H9 (cell line): ENCODE data around the gene ADAMTS13. TPM values are rescaled to one million over a fixed set of nuclear protein-coding genes. Genes with fewer than 3 reads are reported as not detected.

Experiments used
- DNase-seq: peaks from one replicate; pipeline ENCODE4 v3.0.0-alpha.2; 2017
- H2AFZ ChIP-seq: one replicate; pipeline ENCODE4 v1.6.1; 2013; ENCODE audit warnings: mild to moderate bottlenecking, low read length, control low read depth, moderate library complexity
- H2AK5ac ChIP-seq: 2 replicates; pipeline ENCODE4 v1.6.1; 2013; ENCODE audit warnings: low read length, control low read depth, mixed read lengths; ENCODE audit not compliant: insufficient read length
- H2BK120ac ChIP-seq: one replicate; pipeline ENCODE4 v1.6.1; 2013; ENCODE audit warnings: low read depth, mild to moderate bottlenecking, low read length, control low read depth, inconsistent platforms; ENCODE audit not compliant: poor library complexity, severe bottlenecking
- H2BK12ac ChIP-seq: 2 replicates; pipeline ENCODE4 v1.6.1; 2013; ENCODE audit warnings: low read length, control low read depth, mixed read lengths, low read depth; ENCODE audit not compliant: insufficient read length
- H2BK15ac ChIP-seq: 2 replicates; pipeline ENCODE4 v1.6.1; 2013; ENCODE audit warnings: low read depth, low read length, control low read depth
- H2BK20ac ChIP-seq: one replicate; pipeline ENCODE4 v1.6.1; 2013; ENCODE audit warnings: low read depth, mild to moderate bottlenecking, low read length, control low read depth, inconsistent platforms; ENCODE audit not compliant: poor library complexity, severe bottlenecking
- H2BK5ac ChIP-seq: 2 replicates; pipeline ENCODE4 v1.6.1; 2013; ENCODE audit warnings: low read length, control low read depth, mixed read lengths; ENCODE audit not compliant: insufficient read length
- H3K14ac ChIP-seq: 2 replicates; pipeline ENCODE4 v1.6.1; 2013; ENCODE audit warnings: low read length, control low read depth; ENCODE audit not compliant: insufficient read depth
- H3K18ac ChIP-seq: 2 replicates; pipeline ENCODE4 v1.6.1; 2013; ENCODE audit warnings: low read depth, mild to moderate bottlenecking, mixed read lengths, low read length, control low read depth; ENCODE audit not compliant: insufficient read length
- H3K23ac ChIP-seq: 2 replicates; pipeline ENCODE4 v1.6.1; 2013; ENCODE audit warnings: low read length, control low read depth, mixed read lengths, low read depth; ENCODE audit not compliant: insufficient read length
- H3K23me2 ChIP-seq: 2 replicates; pipeline ENCODE4 v1.6.1; 2013; ENCODE audit warnings: low read depth, mild to moderate bottlenecking, mixed read lengths, low read length, control low read depth; ENCODE audit not compliant: insufficient read length, poor library complexity, severe bottlenecking
- H3K27ac ChIP-seq: 2 replicates; pipeline ENCODE4 v1.5.1; 2013; ENCODE audit warnings: low read length, control low read depth, mixed read lengths, low read depth; ENCODE audit not compliant: insufficient read length
- H3K27me3 ChIP-seq: 2 replicates; pipeline ENCODE4 v1.6.1; 2013; ENCODE audit warnings: low read length, control low read depth, inconsistent platforms; ENCODE audit not compliant: insufficient read depth
- H3K4ac ChIP-seq: 2 replicates; pipeline ENCODE4 v1.6.1; 2013; ENCODE audit warnings: low read depth, mild to moderate bottlenecking, control low read depth, inconsistent platforms, low read length, moderate library complexity
- H3K4me1 ChIP-seq: 2 replicates; pipeline ENCODE4 v1.6.1; 2013; ENCODE audit warnings: low read length, control low read depth, inconsistent platforms; ENCODE audit not compliant: insufficient read depth
- H3K4me2 ChIP-seq: 2 replicates; pipeline ENCODE4 v1.6.1; 2013; ENCODE audit warnings: low read length, control low read depth, mixed read lengths; ENCODE audit not compliant: insufficient read length, insufficient read depth
- H3K56ac ChIP-seq: 2 replicates; pipeline ENCODE4 v1.6.1; 2013; ENCODE audit warnings: low read depth, mild to moderate bottlenecking, mixed read lengths, low read length, control low read depth; ENCODE audit not compliant: insufficient read length
- H3K79me1 ChIP-seq: 2 replicates; pipeline ENCODE4 v1.6.1; 2013; ENCODE audit warnings: low read depth, mild to moderate bottlenecking, moderate library complexity, low read length, control low read depth, inconsistent platforms; ENCODE audit not compliant: insufficient read depth, poor library complexity, severe bottlenecking
- H3K79me2 ChIP-seq: 2 replicates; pipeline ENCODE4 v1.6.1; 2013; ENCODE audit warnings: low read length, control low read depth, inconsistent platforms; ENCODE audit not compliant: insufficient read depth
- H3K9ac ChIP-seq: 2 replicates; pipeline ENCODE4 v1.6.1; 2013; ENCODE audit warnings: low read length, control low read depth, mixed read lengths; ENCODE audit not compliant: insufficient read length; ENCODE audit errors: extremely low read depth
- H3K9me3 ChIP-seq: one replicate; pipeline ENCODE4 v1.6.1; 2013; ENCODE audit warnings: low read depth, low read length, inconsistent platforms; ENCODE audit not compliant: control insufficient read depth
- H3T11ph ChIP-seq: one replicate; pipeline ENCODE4 v1.6.1; 2013; ENCODE audit warnings: mild to moderate bottlenecking, low read length, control low read depth, inconsistent platforms
- H4K20me1 ChIP-seq: one replicate; pipeline ENCODE4 v1.6.1; 2013; ENCODE audit not compliant: control insufficient read depth, insufficient read length, insufficient read depth
- H4K5ac ChIP-seq: 2 replicates; pipeline ENCODE4 v1.6.1; 2013; ENCODE audit warnings: low read depth, mild to moderate bottlenecking, mixed read lengths, low read length, control low read depth; ENCODE audit not compliant: insufficient read length
- H4K8ac ChIP-seq: replicated peaks from 2 replicates; pipeline ENCODE4 v1.6.1; 2013; ENCODE audit warnings: low read length, control low read depth, mixed read lengths, low read depth; ENCODE audit not compliant: insufficient read length
- H4K91ac ChIP-seq: 2 replicates; pipeline ENCODE4 v1.6.1; 2013; ENCODE audit warnings: low read depth, mild to moderate bottlenecking, moderate library complexity, mixed read lengths, low read length, control low read depth; ENCODE audit not compliant: insufficient read length
- H3K27ac Mint-ChIP-seq, 3 experiments: 2 replicates in 2 of 3; 3 replicates in 1 of 3; pipeline ENCODE4 v1.8.0; 2020 to 2021; ENCODE audit warnings: mixed read lengths in 3 of 3, mild to moderate bottlenecking in 1 of 3, moderate library complexity in 1 of 3
- H3K27me3 Mint-ChIP-seq: 2 replicates; pipeline ENCODE4 v1.8.0; 2021; ENCODE audit warnings: low read depth, mild to moderate bottlenecking, moderate library complexity, mixed read lengths
- H3K36me3 Mint-ChIP-seq, 3 experiments: 2 replicates in 2 of 3; 3 replicates in 1 of 3; pipeline ENCODE4 v1.8.0; 2020 to 2021; ENCODE audit warnings: low read depth in 3 of 3, mixed read lengths in 3 of 3; ENCODE audit not compliant: insufficient read depth in 1 of 3
- H3K4me1 Mint-ChIP-seq, 2 experiments: 2 replicates each; pipeline ENCODE4 v1.8.0; 2020; ENCODE audit warnings: mixed read lengths in 2 of 2
- H3K4me3 Mint-ChIP-seq, 2 experiments: 2 replicates in 1 of 2; 3 replicates in 1 of 2; pipeline ENCODE4 v1.8.0; 2020 to 2021; ENCODE audit warnings: mild to moderate bottlenecking in 2 of 2, mixed read lengths in 2 of 2, moderate library complexity in 1 of 2
- H3K9me3 Mint-ChIP-seq, 2 experiments: 2 replicates in 1 of 2; 3 replicates in 1 of 2; pipeline ENCODE4 v1.8.0; 2020; ENCODE audit warnings: mild to moderate bottlenecking in 2 of 2, mixed read lengths in 2 of 2, moderate library complexity in 1 of 2
- WGBS: extraction: QIAGEN DNeasy Blood & Tissue Kit; methylation state at CpG from one replicate; pipeline ENCODE4 v1.1.7; 2013; ENCODE audit warnings: missing lambda C conversion rate, low lambda C conversion rate, mixed read lengths; ENCODE audit not compliant: insufficient read length; ENCODE audit errors: extremely low coverage; 5-methylcytosine and 5-hydroxymethylcytosine counted together
- total RNA-seq: library from RNA; stranded (reverse); gene quantifications from 2 replicates; pipeline ENCODE4 v1.2.1, GENCODE V29; 2021
- TF ChIP-seq, protein P1 (sequence below): fragments of 200-600 bp; sonication (generic); conservative IDR thresholded peaks from 3 replicates; pipeline ENCODE4 v1.8.0; 2021; ENCODE audit warnings: antibody characterized with exemption, mild to moderate bottlenecking

Gene ADAMTS13
- total RNA-seq, 1 experiment from 2014 or later = 8.8 TPM

DNA sequence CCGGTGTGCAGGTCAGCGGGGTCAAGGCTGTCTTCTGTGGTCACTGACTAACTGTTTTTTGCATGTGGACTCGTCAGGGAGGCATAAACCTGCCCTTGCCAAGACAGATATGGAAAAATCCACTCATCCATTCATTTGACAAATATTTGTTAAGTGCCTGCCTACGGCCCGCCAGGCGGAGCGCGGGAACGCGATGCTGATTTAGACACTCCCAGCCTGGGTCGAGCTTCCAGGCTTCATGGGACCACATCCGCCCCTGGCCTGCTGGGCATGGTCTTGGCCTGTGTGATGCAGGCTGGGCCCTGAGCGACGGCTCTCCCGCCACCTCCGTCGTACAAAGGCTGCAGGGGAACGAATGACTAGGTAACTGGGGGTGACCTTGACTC is 84.5 kb downstream of the ADAMTS13 start:
- Histone ChIP-seq H3K9ac (no peak overlapping the region), H3K23me2 (no peaks in the 10 kb centered on the region), H2BK5ac (no peak overlapping the region), H4K91ac (no peak overlapping the region), H4K20me1 (peaks cover 3% of the 10 kb centered on the region), H3T11ph (no peak overlapping the region), H3K4ac (no peak overlapping the region), H3K56ac (no peak overlapping the region), H3K4me1 (peaks cover 2% of the 10 kb centered on the region; the same call in 1 of the 2 replicates), H3K79me1 (no peaks in the 10 kb centered on the region), H2BK120ac (no peak overlapping the region), H2AFZ (no peak overlapping the region), H4K5ac (no peak overlapping the region), H3K27ac (no peak overlapping the region), H3K4me2 (no peak overlapping the region), H2BK15ac (no peak overlapping the region), H3K18ac (no peak overlapping the region), H3K27me3 (no peaks in the 10 kb centered on the region), H2BK20ac (no peak overlapping the region), H3K79me2 (no peaks in the 10 kb centered on the region), H2AK5ac (no peak overlapping the region), H3K9me3 (no peaks in the 10 kb centered on the region), H3K14ac (no peak overlapping the region), H3K23ac (no peak overlapping the region), H4K8ac (no peak overlapping the region), H2BK12ac (no peak overlapping the region)
- Mint-ChIP-seq H3K36me3 (peaks cover 0 to 9% (median 2%) of the 10 kb centered on the region in 3 experiments; a peak in 4 of 7 replicates), H3K27ac (no peak overlapping the region), H3K4me3 (no peak overlapping the region), H3K27me3 (peaks cover 27% of the 10 kb centered on the region), H3K4me1 (peaks cover 8 to 11% of the 10 kb centered on the region in 2 experiments), H3K9me3 (peaks cover 9 to 11% of the 10 kb centered on the region in 2 experiments)
- no peak for DNase-seq
- TF ChIP-seq, protein P1, sequence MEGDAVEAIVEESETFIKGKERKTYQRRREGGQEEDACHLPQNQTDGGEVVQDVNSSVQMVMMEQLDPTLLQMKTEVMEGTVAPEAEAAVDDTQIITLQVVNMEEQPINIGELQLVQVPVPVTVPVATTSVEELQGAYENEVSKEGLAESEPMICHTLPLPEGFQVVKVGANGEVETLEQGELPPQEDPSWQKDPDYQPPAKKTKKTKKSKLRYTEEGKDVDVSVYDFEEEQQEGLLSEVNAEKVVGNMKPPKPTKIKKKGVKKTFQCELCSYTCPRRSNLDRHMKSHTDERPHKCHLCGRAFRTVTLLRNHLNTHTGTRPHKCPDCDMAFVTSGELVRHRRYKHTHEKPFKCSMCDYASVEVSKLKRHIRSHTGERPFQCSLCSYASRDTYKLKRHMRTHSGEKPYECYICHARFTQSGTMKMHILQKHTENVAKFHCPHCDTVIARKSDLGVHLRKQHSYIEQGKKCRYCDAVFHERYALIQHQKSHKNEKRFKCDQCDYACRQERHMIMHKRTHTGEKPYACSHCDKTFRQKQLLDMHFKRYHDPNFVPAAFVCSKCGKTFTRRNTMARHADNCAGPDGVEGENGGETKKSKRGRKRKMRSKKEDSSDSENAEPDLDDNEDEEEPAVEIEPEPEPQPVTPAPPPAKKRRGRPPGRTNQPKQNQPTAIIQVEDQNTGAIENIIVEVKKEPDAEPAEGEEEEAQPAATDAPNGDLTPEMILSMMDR = no peak
- no CpG with 5 or more reads among the region's 18 CpGs for WGBS
